K562 (cell line): ENCODE measurements around the gene ASPHD2. TPM values are rescaled to one million over a fixed set of nuclear protein-coding genes. Genes with fewer than 3 reads are reported as not detected.

Experiments
- ATAC-seq: fragments of 200-7000 bp; cut with Tn5 transposase; 3 replicates; pipeline ENCODE4 v1.9.1; 2020; ENCODE audit warnings: moderate library complexity
- BruUV-seq: library from RNA; stranded (reverse); fragments of 400-500 nt; replicated peaks from 2 replicates; lab custom pipeline; 2021; lab: Mats Ljungman, UMichigan
- CTCF ChIA-PET: fragments of 300-600 bp; formaldehyde crosslinking; extraction: SDS; loops from one replicate; lab custom pipeline; 2021; ENCODE audit warnings: low intra/inter-chr PET ratio; lab: Yijun Ruan, JAX
- POLR2A ChIA-PET: fragments of 300-600, 350-650 bp; sonication (Branson Sonifier 250); formaldehyde crosslinking; extraction: SDS; loops from one replicate; lab custom pipeline; 2021; ENCODE audit warnings: antibody characterized with exemption, inconsistent platforms; lab: Yijun Ruan, JAX
- DNase-seq, 4 experiments: peaks; one replicate each; pipeline versions ENCODE4 v3.0.0 to v3.0.0-alpha.2; 2011 to 2018; ENCODE audit warnings: low spot score in 3 of 4, mixed read lengths in 3 of 4; ENCODE audit errors: extremely low read depth in 1 of 4
- FAIRE-seq: peaks from 2 replicates; lab custom pipeline; 2011; peaks lifted over from hg19 to GRCh38; lab: Jason Lieb, UNC
- H2AFZ ChIP-seq: 2 replicates; pipeline ENCODE4 v1.6.0; 2011; ENCODE audit warnings: low read depth, low read length, control low read depth, inconsistent platforms
- H3K27ac ChIP-seq: fragments of 200-600 bp; 3 replicates; pipeline ENCODE4 v1.8.0; 2011; ENCODE audit warnings: low read depth, mild to moderate bottlenecking, control low read depth, inconsistent platforms, low read length, moderate library complexity, mixed read lengths; ENCODE audit errors: extremely low read depth
- H3K27me3 ChIP-seq, 2 experiments: fragments of 300-600 bp in 1 of 2; 2 replicates in 1 of 2; 3 replicates in 1 of 2; pipeline versions ENCODE4 v1.6.0 to v1.8.0; 2011; ENCODE audit warnings: inconsistent platforms in 2 of 2, low read length in 2 of 2, mild to moderate bottlenecking in 1 of 2, mixed read lengths in 1 of 2, moderate library complexity in 1 of 2; ENCODE audit not compliant: control insufficient read depth in 2 of 2, insufficient read depth in 2 of 2
- H3K36me3 ChIP-seq: fragments of 300-600 bp; 3 replicates; pipeline ENCODE4 v1.8.0; 2011; ENCODE audit warnings: mild to moderate bottlenecking, low read length, inconsistent platforms; ENCODE audit not compliant: control insufficient read depth, insufficient read depth
- H3K4me1 ChIP-seq, 2 experiments: fragments of 200-600 bp in 1 of 2; replicated peaks in 1 of 2; 2 replicates in 1 of 2; 3 replicates in 1 of 2; pipeline versions ENCODE4 v1.5.1 to v1.8.0; 2011; ENCODE audit warnings: inconsistent platforms in 2 of 2, low read length in 2 of 2, mild to moderate bottlenecking in 1 of 2, mixed read lengths in 1 of 2, moderate library complexity in 1 of 2; ENCODE audit not compliant: control insufficient read depth in 2 of 2, insufficient read depth in 2 of 2
- H3K4me2 ChIP-seq: 2 replicates; pipeline ENCODE4 v1.6.1; 2011; ENCODE audit warnings: low read length, control low read depth, inconsistent platforms, mixed read lengths; ENCODE audit not compliant: insufficient read depth
- H3K4me3 ChIP-seq: fragments of 200-600 bp; sonication (generic), shearing (Covaris generic); 2 replicates; pipeline ENCODE4 v1.5.1; 2016; ENCODE audit warnings: control low read depth, inconsistent platforms
- H3K79me2 ChIP-seq: fragments of 200-600 bp; 3 replicates; pipeline ENCODE4 v1.8.0; 2011; ENCODE audit warnings: low read length, inconsistent platforms; ENCODE audit not compliant: control insufficient read depth, insufficient read depth
- H3K9ac ChIP-seq, 2 experiments: 2 replicates each; pipeline versions ENCODE4 v1.6.0 to v1.6.1; 2011; ENCODE audit warnings: low read depth in 2 of 2, low read length in 2 of 2, control low read depth in 1 of 2, inconsistent platforms in 1 of 2, mild to moderate bottlenecking in 1 of 2, mixed read lengths in 1 of 2; ENCODE audit not compliant: insufficient read depth in 1 of 2
- H3K9me1 ChIP-seq: one replicate; pipeline ENCODE4 v1.6.0; 2011; ENCODE audit warnings: inconsistent platforms, mild to moderate bottlenecking, low read length, moderate library complexity; ENCODE audit not compliant: control insufficient read depth, insufficient read depth
- H3K9me3 ChIP-seq: replicated peaks from 2 replicates; pipeline ENCODE4 v1.5.1; 2011; ENCODE audit warnings: low read depth, low read length, inconsistent platforms; ENCODE audit not compliant: control insufficient read depth, insufficient read depth
- H4K20me1 ChIP-seq: replicated peaks from 2 replicates; pipeline ENCODE4 v1.6.1; 2011; ENCODE audit warnings: low read length, inconsistent platforms, mixed read lengths; ENCODE audit not compliant: control insufficient read depth, insufficient read depth
- BCOR ChIP-seq: fragments of 450-650 bp; IDR thresholded peaks from 2 replicates; pipeline ENCODE4 v1.6.1; 2016
- C11orf30 ChIP-seq: fragments of 450-650 bp; IDR thresholded peaks from 2 replicates; pipeline ENCODE4 v1.6.1; 2016; ENCODE audit warnings: low read depth, mild to moderate bottlenecking
- CXXC5 ChIP-seq: fragments of 250-450 bp; sonication (Bioruptor Pico); IDR thresholded peaks from 2 replicates; pipeline ENCODE4 v1.8.0; 2022; ENCODE audit warnings: inconsistent platforms, mild to moderate bottlenecking, moderate library complexity
- FUS ChIP-seq: fragments of 200-400 bp; formaldehyde crosslinking; optimal IDR thresholded peaks from 2 replicates; pipeline ENCODE3; 2017; ENCODE audit warnings: low read depth, low read length
- HDAC2 ChIP-seq: fragments of 450-650 bp; IDR thresholded peaks from 2 replicates; pipeline ENCODE4 v1.6.1; 2016; ENCODE audit warnings: mild to moderate bottlenecking
- HLTF ChIP-seq: fragments of 450-650 bp; IDR thresholded peaks from 2 replicates; pipeline ENCODE4 v1.6.1; 2016
- HNRNPH1 ChIP-seq: fragments of 200-400 bp; formaldehyde crosslinking; optimal IDR thresholded peaks from 2 replicates; pipeline ENCODE3; 2017; ENCODE audit warnings: low read depth, mild to moderate bottlenecking, low read length, moderate library complexity
- NR2C2 ChIP-seq, 2 experiments: fragments of 200-800 bp in 1 of 2; sonication (Bioruptor generic) in 1 of 2; sonication (generic) in 1 of 2; formaldehyde crosslinking in 1 of 2; IDR thresholded peaks; 2 replicates each; pipeline versions ENCODE4 v1.6.1 to v1.8.0; 2016 to 2022; ENCODE audit warnings: mild to moderate bottlenecking in 1 of 2, missing compliant biosample characterization in 1 of 2, missing genetic modification characterization in 1 of 2, missing genetic modification reagents in 1 of 2
- OTX1 ChIP-seq: fragments of 450-650 bp; formaldehyde crosslinking; IDR thresholded peaks from 2 replicates; pipeline ENCODE4 v1.4.0; 2022; ENCODE audit warnings: mild to moderate bottlenecking
- TRIM25 ChIP-seq: fragments of 450-650 bp; IDR thresholded peaks from 2 replicates; pipeline ENCODE4 v1.7.0; 2016; ENCODE audit warnings: borderline replicate concordance
- ZNF311 ChIP-seq: fragments of 250-450 bp; sonication (Bioruptor Pico); IDR thresholded peaks from 2 replicates; pipeline ENCODE4 v1.4.0; 2020; ENCODE audit warnings: mild to moderate bottlenecking, moderate library complexity
- ZNF655 ChIP-seq: fragments of 250-450 bp; sonication (Bioruptor Pico); IDR thresholded peaks from 2 replicates; pipeline ENCODE4 v1.5.0; 2021
- WGBS: fragments of 100-300 bp; shearing (Covaris generic); methylation state at CpG from one replicate; pipeline ENCODE4 v1.1.6; 2016; ENCODE audit warnings: low coverage, mixed read lengths; ENCODE audit not compliant: insufficient coverage; ENCODE audit errors: missing lambda C conversion rate; 5-methylcytosine and 5-hydroxymethylcytosine counted together
- in situ Hi-C: fragments of 300-500 bp; cut with MboI; formaldehyde crosslinking; loops from 4 replicates; pipeline ENCODE4 v1.15.0; 2018; ENCODE audit warnings: inconsistent platforms, mixed read lengths
- intact Hi-C: fragments of 100-400 bp; cut with micrococcal nuclease; formaldehyde crosslinking; loops from 2 replicates; pipeline ENCODE4 v1.14.2; 2022
- polyA plus RNA-seq, 8 experiments: library from polyadenylated mRNA; depleted of rRNA in 4 of 8; stranded (reverse) in 5 of 8; unstranded in 3 of 8; fragments of >200 nt; fragmentation: Nextera tagmentation in 2 of 8; fragmentation: Illumina TruSeq in 1 of 8; extraction: Ambion mirVana in 2 of 8; extraction: Trizol in 1 of 8; gene quantifications; 2 replicates each; pipeline versions ENCODE4 v1.2.1 to v1.2.3, GENCODE V29; 2011 to 2014; ENCODE audit warnings: inconsistent platforms in 1 of 8, missing spikeins in 1 of 8
- total RNA-seq, 7 experiments: library from RNA; depleted of rRNA in 6 of 7; stranded (reverse); fragments of >200 nt in 6 of 7; fragmentation: Illumina TruSeq in 2 of 7; extraction: Trizol in 2 of 7; gene quantifications; 2 replicates each; pipeline versions ENCODE4 v1.2.1 to v1.2.3, GENCODE V29; 2011 to 2021; ENCODE audit warnings: low replicate concordance in 1 of 7

ASPHD2 gene
- total and polyA plus RNA-seq, 9 of the 15 experiments (the other 6 are each of a cell fraction or from before 2014, with no cell fraction given): 0.18 to 0.64 (median 0.36) TPM

GRCh38 chr22:26429458-26430286 is 612 bp downstream of the ASPHD2 start:
- H3K27ac ChIP-seq: no peak overlapping the region
- peaks cover 0 to 27% of the 10 kb centered on the region in 2 experiments; a peak in 2 of 5 replicates for H3K4me1 ChIP-seq
- no peaks in the 10 kb centered on the region for H3K36me3 ChIP-seq
- no peaks in the 10 kb centered on the region for H3K9me3 ChIP-seq
- TF ChIP-seq HLTF (no peak), HDAC2 (no peak), OTX1 (CRISPR knock-in tag) (peak; percentile 16; the same call in 1 of the 2 replicates)
- WGBS: 16% methylated on average over 14 of the region's 50 CpGs
- H3K4me3 ChIP-seq: peak overlapping the region; percentile 34
- no peak for FAIRE-seq
- intact Hi-C loops (no loop called here), in situ Hi-C loops (no loop called here)
- ChIA-PET POLR2A (interaction anchor here (1.0 to 1.2 kb wide), 3 partner anchors 10 to 31 kb away, joined by 3 to 4 read pairs (median 3); no protein-coding TSS in a partner anchor), CTCF (no interaction called here)
- no peaks in the 10 kb centered on the region for H3K79me2 ChIP-seq
- peak overlapping the region in 1 of 2 experiments; percentile 58; a peak in 2 of 4 replicates for H3K9ac ChIP-seq
- no peak for ATAC-seq
- no peaks in the 10 kb centered on the region for H4K20me1 ChIP-seq
- H3K4me2 ChIP-seq: peak overlapping the region; percentile 37
- peaks cover 2 to 6% of the 10 kb centered on the region in 2 experiments; a peak in 3 of 5 replicates for H3K27me3 ChIP-seq
- peak in 2 of 4 experiments; percentile 24 to 36 for DNase-seq
- no TSS peak for BruUV-seq
- no peak overlapping the region for H2AFZ ChIP-seq
- no peaks in the 10 kb centered on the region for H3K9me1 ChIP-seq

- H3K9ac ChIP-seq: no peak overlapping the region
- H3K9me1 ChIP-seq: no peaks in the 10 kb centered on the region
- H3K4me1 ChIP-seq: peaks cover 0 to 27% of the 10 kb centered on the region in 2 experiments; a peak in 2 of 5 replicates
- no peaks in the 10 kb centered on the region for H3K9me3 ChIP-seq
- no peak overlapping the region for H2AFZ ChIP-seq
- no TSS peak for BruUV-seq
- in situ Hi-C loops (no loop called here), intact Hi-C loops (no loop called here)
- DNase-seq (no peak), ATAC-seq (no peak), FAIRE-seq (no peak)
- CTCF ChIA-PET: no interaction called here
- no peak overlapping the region for H3K27ac ChIP-seq
- no peak overlapping the region for H3K4me3 ChIP-seq
- H3K4me2 ChIP-seq: no peak overlapping the region
- no peaks in the 10 kb centered on the region for H4K20me1 ChIP-seq
- POLR2A ChIA-PET: interaction anchor here (1.0 to 1.2 kb wide), 4 partner anchors 9 to 30 kb away, joined by 3 to 5 read pairs (median 4); no protein-coding TSS in a partner anchor
- no peaks in the 10 kb centered on the region for H3K36me3 ChIP-seq
- H3K79me2 ChIP-seq: no peaks in the 10 kb centered on the region
- peaks cover 2 to 6% of the 10 kb centered on the region in 2 experiments; a peak in 3 of 5 replicates for H3K27me3 ChIP-seq
- 36% methylated on average over 2 of the region's 2 CpGs for WGBS
- TF ChIP-seq C11orf30 (no peak), ZNF655 (CRISPR knock-in tag) (no peak), TRIM25 (no peak), HNRNPH1 (no peak), ZNF311 (CRISPR knock-in tag) (no peak), NR2C2 (CRISPR knock-in tag; IDR thresholded peaks at IDR 0.05) (no peak), NR2C2 (tag; IDR thresholded peaks at IDR 0.05) (no peak), FUS (no peak), OTX1 (CRISPR knock-in tag) (no peak), CXXC5 (no peak), BCOR (no peak)
These were observed 1.5 kb downstream of the ASPHD2 start for GRCh38 chr22:26430600-26430999.
